CD4-positive, alpha-beta T cell treated with Interleukin-15 for 1 hour (primary cell): ENCODE measurements around the gene DHDH.

Experiments used
- DNase-seq: peaks from one replicate; pipeline ENCODE4 v3.0.0-alpha.2; 2020

The DHDH gene

DNA sequence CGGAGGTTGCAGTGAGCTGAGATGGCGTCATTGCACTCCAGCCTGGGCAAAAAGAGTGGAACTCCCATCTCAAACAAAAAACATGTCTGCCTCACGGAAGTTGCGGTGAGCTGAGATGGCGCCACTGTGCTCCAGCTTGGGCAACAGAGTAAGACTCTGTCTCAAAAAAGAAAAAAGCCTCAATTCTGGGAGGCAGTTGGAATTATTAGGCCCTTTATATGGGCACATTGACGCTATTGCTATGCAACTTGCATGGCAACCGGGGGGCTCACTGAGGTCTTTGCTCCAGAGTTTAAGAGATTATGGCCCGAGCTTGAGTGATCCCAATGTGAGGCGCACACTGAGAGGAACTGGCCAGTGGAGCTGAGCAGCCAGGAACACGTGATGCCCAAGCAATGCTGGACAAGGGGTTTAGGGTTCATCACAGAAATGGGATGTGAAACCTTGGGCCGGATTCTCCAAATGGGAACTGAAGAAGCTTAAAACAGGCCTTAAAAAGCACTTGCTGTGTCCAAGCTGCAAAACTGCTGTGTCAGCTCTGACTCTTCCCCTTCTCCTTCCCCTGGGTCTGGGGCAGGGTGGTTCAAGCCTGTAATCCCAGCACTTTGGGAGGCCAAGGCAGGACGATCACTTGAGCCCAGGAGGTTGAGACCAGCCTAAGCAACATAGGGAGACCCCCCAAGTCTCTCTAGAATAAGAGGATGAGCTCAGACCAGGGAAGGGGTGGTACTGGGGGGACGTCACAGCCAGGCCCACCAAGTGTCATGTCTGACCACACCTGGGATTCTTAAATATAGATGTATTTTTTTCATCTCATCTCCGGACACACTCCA is 34.1 kb downstream of the DHDH start:
- peak; percentile 78 for DNase-seq

DNA sequence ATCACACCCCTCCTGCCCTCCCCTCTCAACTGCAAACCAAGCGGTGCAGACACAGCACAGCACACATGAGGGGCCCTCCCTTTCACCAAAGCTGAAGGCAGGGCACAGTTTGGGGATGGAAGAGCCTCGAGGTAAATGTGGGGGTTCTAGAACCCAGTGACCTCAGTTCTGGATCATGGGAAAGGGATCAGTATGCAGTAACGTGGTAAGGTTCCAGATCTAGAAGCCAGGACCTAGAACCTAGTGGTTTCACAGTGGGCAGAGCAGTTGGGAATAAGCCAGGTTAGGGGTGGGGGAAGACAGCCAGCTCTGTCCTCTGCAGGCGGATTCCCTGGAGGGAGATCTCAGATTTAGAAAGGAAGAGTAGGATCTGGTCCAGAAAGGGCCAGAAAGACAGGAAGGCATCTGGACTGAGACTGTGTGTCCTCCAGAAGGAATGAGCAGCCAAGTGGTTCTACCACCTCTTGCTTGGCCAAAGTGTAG is 34.7 kb downstream of the DHDH start:
- DNase-seq: no peak

GRCh38 chr19:48968813-48969218 is 35.3 kb downstream of the DHDH start:
- DNase-seq: no peak

DNA sequence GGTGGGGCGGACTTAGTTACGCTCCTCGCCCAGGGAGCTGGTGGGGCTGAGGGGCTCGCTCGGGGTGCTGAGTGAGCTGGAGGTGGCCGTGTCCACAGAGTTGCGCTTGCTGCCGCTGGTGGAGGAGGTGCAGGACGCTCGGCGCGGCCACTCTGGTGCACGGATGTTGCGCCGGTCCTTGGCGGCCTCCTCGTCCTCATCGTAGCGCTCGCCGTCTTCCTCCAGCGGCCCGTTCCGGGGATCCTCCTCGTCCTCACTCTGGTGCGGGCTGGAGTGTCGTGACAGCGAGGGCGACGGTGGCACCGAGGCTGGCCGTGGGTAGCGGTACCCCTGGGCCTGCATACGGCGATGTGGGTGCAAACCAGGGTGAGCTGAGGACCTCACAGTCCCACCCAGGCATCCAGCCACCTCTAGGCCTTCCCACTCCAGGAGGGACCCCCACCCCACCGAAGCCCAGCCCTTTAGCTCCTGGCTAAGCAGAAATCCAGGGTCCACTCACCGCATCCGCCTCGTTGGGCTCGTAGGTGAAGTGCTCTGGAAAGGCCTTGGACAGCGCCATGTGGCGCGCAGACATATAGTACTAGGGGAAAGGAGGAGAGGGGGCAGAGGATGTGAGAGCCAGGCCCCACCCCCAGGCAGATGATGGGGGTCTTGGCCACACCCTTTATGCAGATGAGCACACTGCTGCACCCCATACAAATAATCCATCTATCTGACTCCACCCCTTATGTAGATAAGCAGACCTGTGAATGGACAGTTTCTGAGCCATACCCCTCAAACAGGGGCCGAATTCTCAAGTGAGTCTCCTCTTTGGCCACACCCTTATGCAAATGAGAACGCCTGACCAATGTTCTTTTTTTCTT is 36.0 kb downstream of the DHDH start:
- DNase-seq: no peak

DNA sequence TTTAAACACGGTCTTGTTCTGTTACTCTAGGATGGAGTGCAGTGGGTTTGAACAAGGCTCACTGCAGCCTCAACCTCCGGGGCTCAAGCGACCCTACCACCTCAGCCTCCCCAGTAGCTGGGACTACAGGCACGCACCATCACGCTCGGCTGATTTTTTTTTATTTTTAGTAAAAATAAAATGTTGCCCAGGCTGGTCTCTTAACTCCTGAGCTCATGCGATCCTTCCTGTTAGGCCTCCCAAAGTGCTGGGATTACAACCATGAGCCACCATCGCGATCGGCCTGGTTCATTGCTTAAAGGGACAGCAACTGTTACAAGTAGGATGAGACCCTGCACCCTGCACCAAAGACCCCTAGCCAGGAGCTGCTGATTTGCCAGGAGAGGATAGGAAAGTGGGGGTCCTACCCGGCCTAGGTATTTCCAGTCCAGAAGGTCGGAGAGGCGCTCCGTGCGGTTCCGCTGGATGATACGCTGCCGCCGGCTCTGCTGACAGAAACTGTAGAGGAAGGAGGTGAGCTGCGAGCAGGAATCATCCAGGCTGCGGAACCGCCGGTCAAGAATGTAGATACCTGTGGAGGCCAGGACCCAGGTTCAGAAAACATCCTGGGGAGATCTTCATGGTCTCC is 36.8 kb downstream of the DHDH start:
- DNase-seq: no peak

- DNase-seq: peak; percentile 74
Observed at GRCh38 chr19:48970923-48971395, 37.5 kb downstream of the DHDH start.

- no peak for DNase-seq
Observed at GRCh38 chr19:48975947-48976847, 42.7 kb downstream of the DHDH start.

DNA sequence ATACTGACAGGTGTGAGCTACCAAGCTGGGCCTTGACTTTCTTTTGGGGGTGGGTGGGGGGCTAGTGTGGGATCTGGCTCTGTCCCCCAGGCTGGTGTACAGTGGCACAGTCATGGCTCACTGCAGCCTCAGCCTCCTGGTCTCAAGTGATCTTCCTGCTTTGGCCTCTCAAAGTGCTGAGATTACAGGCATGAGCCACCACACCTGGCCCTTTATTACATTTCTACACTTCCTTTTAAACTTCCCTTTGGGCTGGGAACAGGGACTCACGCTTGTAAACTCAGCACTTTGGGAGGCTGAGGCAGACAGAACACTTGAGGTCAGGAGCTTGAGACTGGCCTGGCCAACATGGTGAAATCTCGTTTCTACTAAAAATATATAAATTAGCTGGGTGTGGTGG is 43.6 kb downstream of the DHDH start:
- DNase-seq: no peak

DNA sequence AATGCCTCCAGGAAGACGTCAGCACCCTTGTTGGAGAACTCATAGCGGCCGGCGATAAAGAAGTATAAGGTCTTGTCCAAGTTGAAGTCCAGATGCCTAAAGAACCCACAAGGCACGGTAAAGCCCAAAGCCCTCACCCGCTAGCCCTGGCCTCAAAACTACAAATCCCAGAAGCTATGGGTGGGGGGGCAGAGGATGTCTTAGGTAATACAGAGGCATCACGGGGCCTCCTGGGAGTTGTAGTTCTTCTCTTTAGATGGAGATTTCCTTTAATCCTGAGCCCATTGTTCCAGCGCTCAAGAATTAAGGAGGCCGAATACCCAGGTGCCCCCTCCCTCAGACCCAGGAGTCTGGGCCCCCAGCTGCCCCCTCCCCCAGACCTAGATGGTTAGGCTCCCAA is 48.8 kb downstream of the DHDH start:
- DNase-seq: no peak

DNA sequence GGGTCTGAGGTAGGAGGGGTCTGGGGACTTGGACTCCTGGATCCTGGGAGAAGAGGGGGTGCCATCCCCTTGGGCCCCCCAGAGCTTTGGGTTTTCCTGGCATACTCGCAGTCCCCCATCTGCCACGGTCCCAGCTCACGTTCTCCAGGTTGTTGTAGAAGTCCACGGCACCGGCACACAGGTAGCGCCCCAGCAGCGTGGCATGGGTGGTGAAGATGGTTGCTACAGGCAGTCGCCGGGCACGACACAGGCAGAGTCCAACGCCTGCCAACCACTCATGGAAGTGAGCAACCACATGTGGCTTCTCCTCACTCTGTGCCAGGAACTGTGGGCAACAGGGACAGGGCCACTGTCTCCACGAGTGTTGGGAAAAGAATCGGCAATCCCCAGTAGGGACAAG is 52.2 kb downstream of the DHDH start:
- no peak for DNase-seq

DNA sequence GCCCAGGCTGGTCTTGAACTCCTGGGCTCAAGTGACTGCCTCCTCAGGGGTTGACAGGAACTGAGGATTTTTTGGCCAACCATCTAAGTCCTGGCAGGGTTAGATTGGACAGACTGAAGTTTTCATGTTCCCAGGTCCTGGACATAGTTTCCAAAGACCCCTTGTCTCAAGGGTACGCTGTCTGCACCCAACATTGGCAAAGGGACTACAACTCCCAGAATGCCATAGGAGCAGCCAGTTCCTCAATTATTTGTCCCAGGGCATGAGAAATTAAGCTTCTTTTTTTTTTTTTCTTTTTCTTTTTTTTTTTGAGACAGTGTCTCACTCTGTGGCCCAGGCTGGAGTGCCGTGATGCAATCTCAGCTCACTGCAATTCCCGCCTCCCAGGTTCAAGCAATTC is 52.7 kb downstream of the DHDH start:
- no peak for DNase-seq

DNA sequence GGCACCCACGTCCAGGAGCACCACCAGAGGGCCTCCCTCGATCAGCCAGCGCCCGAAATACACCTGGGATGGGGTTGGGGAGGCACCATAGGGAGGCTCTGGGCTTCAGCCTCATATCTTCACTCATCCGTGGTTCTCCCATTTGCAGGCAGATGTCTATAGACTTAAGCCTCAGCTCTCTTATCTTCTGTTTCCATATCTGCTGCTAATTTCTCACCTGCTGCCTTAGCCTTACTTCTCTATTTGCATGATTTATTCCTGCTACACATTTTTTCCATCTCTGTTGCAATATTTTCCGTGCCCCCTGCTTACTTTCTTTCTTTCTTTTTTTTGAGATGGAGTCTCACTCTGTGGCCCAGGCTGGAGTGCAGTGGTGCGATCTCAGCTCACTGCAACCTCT is 53.8 kb downstream of the DHDH start:
- no peak for DNase-seq

DNA sequence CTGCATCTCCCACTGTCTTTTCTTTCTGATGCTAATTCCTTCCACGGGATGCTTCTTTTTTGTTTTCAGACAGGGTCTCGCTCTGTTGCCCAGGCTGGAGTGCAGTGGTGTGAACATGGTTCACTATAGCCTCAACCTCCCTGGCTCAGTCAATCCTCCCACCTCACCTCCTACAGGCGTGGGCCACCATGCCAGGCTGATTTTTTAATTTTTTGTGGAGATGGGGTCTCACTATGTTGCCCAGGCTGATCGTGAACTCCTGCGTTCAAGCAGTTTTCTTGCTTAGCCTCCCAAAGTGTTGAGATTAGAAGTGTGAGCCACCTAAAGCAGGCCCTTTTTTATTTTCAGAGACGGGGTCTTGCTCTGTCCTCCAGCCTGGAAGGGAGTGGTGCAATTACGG is 54.8 kb downstream of the DHDH start:
- DNase-seq: no peak

DNA sequence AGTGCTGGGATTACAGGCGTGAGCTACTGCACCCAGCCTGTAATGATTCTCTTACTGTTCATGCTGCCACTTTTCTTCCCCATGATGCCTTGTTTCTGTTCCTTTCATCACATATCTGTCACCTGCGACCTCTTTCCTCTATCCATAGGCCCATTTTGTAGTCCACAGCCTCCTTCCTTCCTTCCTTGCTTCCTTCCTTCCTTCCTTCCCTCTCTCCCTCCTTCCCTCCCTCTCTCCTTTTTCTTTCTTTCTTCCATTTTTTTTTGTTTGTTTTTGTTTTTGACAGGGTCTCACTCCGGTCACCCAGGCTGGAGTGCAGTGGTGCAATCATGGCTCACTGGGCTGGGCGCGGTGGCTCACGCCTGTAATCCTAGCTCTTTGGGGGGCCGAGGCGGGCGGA is 55.4 kb downstream of the DHDH start:
- no peak for DNase-seq

GRCh38 chr19:48989701-48990291 is 56.3 kb downstream of the DHDH start:
- DNase-seq: no peak

- no peak for DNase-seq
Observed at GRCh38 chr19:48990400-48990799, 56.9 kb downstream of the DHDH start.

DNA sequence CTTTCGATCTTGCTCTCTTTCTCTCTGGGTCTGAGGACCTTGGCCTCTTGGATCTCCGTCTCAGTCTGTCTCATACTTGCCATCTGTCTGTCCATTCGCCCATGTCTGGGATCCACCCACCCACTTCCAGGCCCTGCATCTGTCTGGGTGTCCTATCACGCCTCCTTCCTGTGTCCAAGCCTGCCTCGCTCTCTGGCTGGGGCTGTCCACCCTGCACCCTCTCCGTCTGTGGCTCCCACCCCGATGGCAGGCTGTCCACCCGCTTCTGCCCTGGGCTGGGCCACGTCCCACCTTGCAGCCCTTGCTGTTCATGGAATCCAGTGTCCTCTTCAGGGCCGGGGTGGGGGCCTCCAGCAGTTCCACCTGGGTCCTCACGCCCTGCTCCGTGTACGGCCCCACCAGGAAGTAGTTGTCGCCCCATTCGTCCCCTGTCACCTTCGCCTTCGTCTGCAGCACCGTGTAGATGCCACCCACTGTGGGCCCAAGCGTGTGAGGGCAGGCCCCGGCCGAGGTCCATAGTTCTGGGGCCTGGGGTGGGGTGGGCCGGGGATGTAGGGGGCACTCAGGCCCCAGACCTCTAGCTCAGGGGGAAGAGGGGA is 57.6 kb downstream of the DHDH start:
- DNase-seq: no peak

- peak; percentile 43 for DNase-seq
Observed at GRCh38 chr19:48991873-48992580, 58.5 kb downstream of the DHDH start.

GRCh38 chr19:48992581-48993174 is 59.2 kb downstream of the DHDH start:
- DNase-seq: no peak
